Kidney (tissue), 14 donors: ENCODE results near the gene ELOB. TPM values are rescaled to one million over a fixed set of nuclear protein-coding genes. Genes with fewer than 3 reads are reported as not detected.
A peak's percentile ranks its signal among the peaks of the same experiment; 100 is the strongest.

Source experiments
- DNase-seq, 5 donors: peaks; one replicate each; pipeline ENCODE4 v3.0.0-alpha.2; 2013 to 2020
- FAIRE-seq: peaks from 2 replicates; lab custom pipeline; 2012; peaks lifted over from hg19 to GRCh38; lab: Jason Lieb, UNC
- H3K27ac ChIP-seq, 2 donors: one replicate each; pipeline ENCODE4 v1.7.0; 2013; ENCODE audit warnings: low read depth in 2 of 2, low read length in 2 of 2, inconsistent platforms in 1 of 2
- H3K27me3 ChIP-seq: one replicate; pipeline ENCODE4 v1.7.1; 2013; ENCODE audit warnings: low read length, inconsistent platforms; ENCODE audit not compliant: control insufficient read depth, insufficient read depth
- H3K36me3 ChIP-seq, 3 donors: one replicate each; pipeline versions ENCODE4 v1.7.0 to v1.7.1; 2013; ENCODE audit warnings: low read length in 3 of 3, control low read depth in 1 of 3, inconsistent platforms in 1 of 3; ENCODE audit not compliant: insufficient read depth in 3 of 3, control insufficient read depth in 2 of 3
- H3K4me1 ChIP-seq, 3 donors: one replicate each; pipeline versions ENCODE4 v1.7.0 to v1.7.1; 2013; ENCODE audit warnings: low read length in 3 of 3, inconsistent platforms in 1 of 3, low read depth in 1 of 3; ENCODE audit not compliant: control insufficient read depth in 2 of 3, insufficient read depth in 2 of 3
- H3K4me3 ChIP-seq, 3 donors: one replicate each; pipeline versions ENCODE4 v1.7.0 to v1.8.1; 2013; ENCODE audit warnings: low read length in 3 of 3, control low read depth in 1 of 3, inconsistent platforms in 1 of 3
- H3K9ac ChIP-seq, 3 donors: one replicate each; pipeline versions ENCODE4 v1.7.0 to v1.7.1; 2013; ENCODE audit warnings: low read length in 3 of 3, control low read depth in 1 of 3, inconsistent platforms in 1 of 3
- H3K9me3 ChIP-seq, 3 donors: one replicate each; pipeline versions ENCODE4 v1.7.0 to v1.7.1; 2013; ENCODE audit warnings: low read length in 3 of 3, control low read depth in 1 of 3, inconsistent platforms in 1 of 3; ENCODE audit not compliant: control insufficient read depth in 2 of 3, insufficient read depth in 1 of 3
- intact Hi-C: fragments of 100-400 bp; cut with DNase I; formaldehyde crosslinking; loops from one replicate; pipeline ENCODE4 v1.11.1; 2022
- polyA plus RNA-seq: library from polyadenylated mRNA; stranded (reverse); fragments of 350-450 nt; fragmentation: Illumina TruSeq; extraction: RNeasy Lipid Tissue Mini Kit (QIAGEN cat#74804); gene quantifications from one replicate; pipeline ENCODE4 v1.2.3, GENCODE V29; 2014; ENCODE audit warnings: low read depth, low replicate concordance; ENCODE audit not compliant: insufficient read depth
- total RNA-seq: library from RNA; stranded (reverse); fragmentation: NEBNext Ultra II Directional; extraction: Animal tissue kit (Norgen Biotek cat#: 25700); gene quantifications from one replicate; pipeline ENCODE4 v1.2.1, GENCODE V29; 2021
- TF ChIP-seq, protein P1 (sequence below): IDR thresholded peaks from 3 replicates; pipeline ENCODE4 v1.5.1; 2012; ENCODE audit warnings: mild to moderate bottlenecking, moderate library complexity, borderline replicate concordance; ENCODE audit not compliant: insufficient read depth; ENCODE audit errors: extremely low read depth
- donor health status: control.
- donor health status: control.
- donor health status: control.
- donor health status: control.
- donor health status: control.
- donor health status: DM: yes; HTN: yes; CAD: no.
- donor health status: Normal renal cell carcinoma (clear cell type).

ELOB gene
- total and polyA plus RNA-seq, 2 donors from 2014 or later, result 226 to 836 TPM

DNA sequence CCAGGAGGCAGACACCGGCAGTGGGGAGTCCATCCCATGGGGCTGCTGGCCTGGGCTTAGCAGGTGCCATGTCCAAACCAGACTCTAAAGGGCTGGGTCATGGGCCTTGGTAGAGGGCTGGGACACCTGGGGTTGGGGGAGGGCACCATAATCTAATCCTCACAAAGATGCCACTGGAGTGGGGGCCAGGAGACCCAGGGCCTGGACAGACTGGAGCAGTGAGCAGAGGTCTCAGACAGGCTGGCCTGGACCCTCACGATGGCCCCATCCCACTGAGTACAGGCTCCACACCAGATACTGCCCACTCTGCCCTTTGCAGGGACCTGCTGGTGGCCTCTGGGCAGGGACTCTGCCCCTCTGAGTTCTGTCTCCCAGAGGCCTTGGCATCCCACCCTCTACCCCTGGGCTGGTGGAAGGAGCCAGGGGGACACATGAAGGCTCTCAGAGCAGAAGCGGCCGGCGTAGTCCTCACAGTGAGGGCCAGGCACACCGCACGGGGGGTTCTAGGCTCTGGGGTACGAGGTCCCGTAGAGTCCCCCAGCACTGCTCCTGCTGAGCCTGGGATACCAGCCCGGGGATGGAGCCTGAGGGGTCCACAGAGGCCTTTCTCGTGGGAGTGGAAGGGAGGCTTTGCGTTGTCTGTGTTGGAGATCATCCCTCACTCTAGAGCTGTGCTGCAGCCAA is 34.6 kb downstream of the ELOB start:
- no peak overlapping the region for H3K4me3 ChIP-seq
- DNase-seq (peak in 1 of 5 donors; percentile 59), FAIRE-seq (no peak)
- no peak overlapping the region for H3K27ac ChIP-seq
- no peak overlapping the region for H3K9ac ChIP-seq
- TF ChIP-seq, protein P1, sequence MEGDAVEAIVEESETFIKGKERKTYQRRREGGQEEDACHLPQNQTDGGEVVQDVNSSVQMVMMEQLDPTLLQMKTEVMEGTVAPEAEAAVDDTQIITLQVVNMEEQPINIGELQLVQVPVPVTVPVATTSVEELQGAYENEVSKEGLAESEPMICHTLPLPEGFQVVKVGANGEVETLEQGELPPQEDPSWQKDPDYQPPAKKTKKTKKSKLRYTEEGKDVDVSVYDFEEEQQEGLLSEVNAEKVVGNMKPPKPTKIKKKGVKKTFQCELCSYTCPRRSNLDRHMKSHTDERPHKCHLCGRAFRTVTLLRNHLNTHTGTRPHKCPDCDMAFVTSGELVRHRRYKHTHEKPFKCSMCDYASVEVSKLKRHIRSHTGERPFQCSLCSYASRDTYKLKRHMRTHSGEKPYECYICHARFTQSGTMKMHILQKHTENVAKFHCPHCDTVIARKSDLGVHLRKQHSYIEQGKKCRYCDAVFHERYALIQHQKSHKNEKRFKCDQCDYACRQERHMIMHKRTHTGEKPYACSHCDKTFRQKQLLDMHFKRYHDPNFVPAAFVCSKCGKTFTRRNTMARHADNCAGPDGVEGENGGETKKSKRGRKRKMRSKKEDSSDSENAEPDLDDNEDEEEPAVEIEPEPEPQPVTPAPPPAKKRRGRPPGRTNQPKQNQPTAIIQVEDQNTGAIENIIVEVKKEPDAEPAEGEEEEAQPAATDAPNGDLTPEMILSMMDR, result no peak
- H3K27me3 ChIP-seq, result no peaks in the 10 kb centered on the region
- no peaks in the 10 kb centered on the region for H3K4me1 ChIP-seq
- H3K9me3 ChIP-seq, result no peaks in the 10 kb centered on the region
- no peaks in the 10 kb centered on the region for H3K36me3 ChIP-seq
- intact Hi-C loops, result no loop called here

DNA sequence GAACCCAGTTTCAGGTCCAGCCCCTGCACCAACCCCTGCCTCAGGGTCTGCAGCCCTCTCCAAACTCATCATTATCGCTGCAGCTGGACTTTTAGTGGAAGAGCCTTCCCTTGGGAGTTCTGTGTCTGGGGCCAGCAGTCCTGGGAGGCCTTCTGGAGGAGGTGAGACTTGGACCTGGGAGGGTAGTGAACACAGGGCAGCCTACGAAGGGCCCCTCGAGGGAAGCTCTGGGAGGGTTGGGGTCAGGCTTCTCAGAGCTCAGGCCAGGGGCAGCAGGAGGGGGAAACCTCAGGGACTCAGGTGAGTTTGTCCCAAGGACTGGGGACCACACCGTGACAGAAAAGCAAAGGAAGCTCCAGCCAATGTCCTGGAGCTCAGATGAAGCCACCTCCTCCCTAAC is 35.9 kb downstream of the ELOB start:
- TF ChIP-seq, protein P1, result no peak
- FAIRE-seq, result no peak
- Histone ChIP-seq H3K9ac (no peak overlapping the region), H3K9me3 (no peaks in the 10 kb centered on the region), H3K27me3 (no peaks in the 10 kb centered on the region), H3K4me1 (no peaks in the 10 kb centered on the region), H3K27ac (no peak overlapping the region), H3K4me3 (no peak overlapping the region), H3K36me3 (no peaks in the 10 kb centered on the region)
- peak in 1 of 5 donors; percentile 39 for DNase-seq
- intact Hi-C loops, result no loop called here

DNA sequence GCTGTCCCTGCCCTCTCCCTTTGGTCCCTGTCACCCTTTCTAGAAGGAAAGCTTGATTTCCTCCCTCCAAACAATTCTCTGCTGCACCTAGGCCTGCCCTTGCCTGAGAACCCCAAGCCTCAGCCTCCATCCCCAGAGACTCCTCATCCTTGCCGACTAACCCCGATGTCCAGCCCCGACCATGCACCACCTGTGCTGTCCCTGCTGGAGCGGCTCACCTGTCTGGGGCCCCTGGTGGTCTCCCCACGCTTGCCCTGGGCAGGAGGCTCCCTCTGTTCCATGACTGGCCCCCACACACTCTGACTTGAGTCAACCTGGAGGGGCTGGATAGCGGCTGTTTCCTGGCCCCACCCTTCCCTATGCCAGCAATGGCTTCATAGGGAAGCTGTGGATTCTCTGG is 36.6 kb downstream of the ELOB start:
- Histone ChIP-seq H3K4me1 (no peaks in the 10 kb centered on the region), H3K36me3 (no peaks in the 10 kb centered on the region), H3K9me3 (no peaks in the 10 kb centered on the region), H3K9ac (no peak overlapping the region), H3K27ac (no peak overlapping the region), H3K27me3 (no peaks in the 10 kb centered on the region), H3K4me3 (no peak overlapping the region)
- FAIRE-seq (no peak), DNase-seq (peak in 1 of 5 donors; percentile 35)
- TF ChIP-seq, protein P1, result no peak
- intact Hi-C loops, result no loop called here
